ENCODE data around the gene SPRR1A. TPM values are rescaled to one million over a fixed set of nuclear protein-coding genes. Genes with fewer than 3 reads are reported as not detected.
A peak's percentile ranks its signal among the peaks of the same experiment; 100 is the strongest.

The SPRR1A gene
- total RNA-seq, 2 donors from 2014 or later = not detected

DNA sequence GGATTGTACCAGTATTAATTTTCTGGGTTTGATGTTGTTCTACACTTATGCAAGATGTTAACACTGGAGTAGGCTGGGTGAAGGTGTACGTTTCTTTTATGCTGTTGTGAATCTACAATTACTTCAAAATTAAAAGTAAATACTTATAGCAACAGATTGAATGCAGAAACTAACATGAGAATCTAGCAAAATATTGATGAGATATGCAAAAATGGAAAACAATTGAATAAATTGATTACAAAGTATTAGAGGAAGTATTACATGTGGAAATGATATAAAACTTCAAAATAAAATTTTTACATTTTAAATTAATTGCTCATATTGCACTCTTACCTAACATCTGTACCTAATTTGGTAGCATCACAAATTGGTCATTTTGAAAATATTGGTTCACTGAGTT lies 12.0 kb downstream of the SPRR1A start:
- H3K27me3 Mint-ChIP-seq (ENCODE audit: insufficient read depth) = peaks cover 3% of the 10 kb centered on the region
- H3K9ac ChIP-seq (ENCODE audit: extremely low read depth, low read length, poor library complexity, severe bottlenecking) = no peak overlapping the region

GRCh38 chr1:152996633-152997400 lies 12.9 kb downstream of the SPRR1A start:
- H3K36me3 Mint-ChIP-seq (ENCODE audit: low read depth) = no peaks in the 10 kb centered on the region
- Histone ChIP-seq H3K36me3 (ENCODE audit: control insufficient read depth, insufficient read depth, low read length) (no peaks in the 10 kb centered on the region), H3K9me3 (ENCODE audit: control insufficient read depth, low read length) (peaks cover 28% of the 10 kb centered on the region), H3K27me3 (ENCODE audit: control insufficient read depth, insufficient read depth, low read length, poor library complexity, severe bottlenecking) (no peaks in the 10 kb centered on the region), H3K4me3 (ENCODE audit: low read length) (no peak overlapping the region), H3K27ac (ENCODE audit: low read depth, low read length) (no peak overlapping the region), H3K4me1 (ENCODE audit: control insufficient read depth, insufficient read depth, low read length) (no peaks in the 10 kb centered on the region), H3K9ac (ENCODE audit: extremely low read depth, low read length, poor library complexity, severe bottlenecking) (no peak overlapping the region)
- 53 to 58% methylated on average over 4 to 5 of the region's 5 CpGs for WGBS, 2 experiments (ENCODE audit: insufficient coverage in 1 of 2, insufficient read length in 1 of 2)
- peaks cover 18% of the 10 kb centered on the region for H3K4me1 Mint-ChIP-seq
- no peak for DNase-seq
- H3K27me3 Mint-ChIP-seq (ENCODE audit: insufficient read depth) = peaks cover 3% of the 10 kb centered on the region
- peaks cover 36% of the 10 kb centered on the region for H3K9me3 Mint-ChIP-seq
- TF ChIP-seq, protein P1, sequence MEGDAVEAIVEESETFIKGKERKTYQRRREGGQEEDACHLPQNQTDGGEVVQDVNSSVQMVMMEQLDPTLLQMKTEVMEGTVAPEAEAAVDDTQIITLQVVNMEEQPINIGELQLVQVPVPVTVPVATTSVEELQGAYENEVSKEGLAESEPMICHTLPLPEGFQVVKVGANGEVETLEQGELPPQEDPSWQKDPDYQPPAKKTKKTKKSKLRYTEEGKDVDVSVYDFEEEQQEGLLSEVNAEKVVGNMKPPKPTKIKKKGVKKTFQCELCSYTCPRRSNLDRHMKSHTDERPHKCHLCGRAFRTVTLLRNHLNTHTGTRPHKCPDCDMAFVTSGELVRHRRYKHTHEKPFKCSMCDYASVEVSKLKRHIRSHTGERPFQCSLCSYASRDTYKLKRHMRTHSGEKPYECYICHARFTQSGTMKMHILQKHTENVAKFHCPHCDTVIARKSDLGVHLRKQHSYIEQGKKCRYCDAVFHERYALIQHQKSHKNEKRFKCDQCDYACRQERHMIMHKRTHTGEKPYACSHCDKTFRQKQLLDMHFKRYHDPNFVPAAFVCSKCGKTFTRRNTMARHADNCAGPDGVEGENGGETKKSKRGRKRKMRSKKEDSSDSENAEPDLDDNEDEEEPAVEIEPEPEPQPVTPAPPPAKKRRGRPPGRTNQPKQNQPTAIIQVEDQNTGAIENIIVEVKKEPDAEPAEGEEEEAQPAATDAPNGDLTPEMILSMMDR (conservative IDR thresholded peaks at IDR 0.05) = no peak
- peak overlapping the region; percentile 15 for H3K27ac Mint-ChIP-seq
- no peak overlapping the region for H3K4me3 Mint-ChIP-seq

More for the DNA sequence above, 12.0 kb downstream of the SPRR1A start:
- no CpG with 5 or more reads among the region's 1 CpG for WGBS, 2 experiments (ENCODE audit: insufficient coverage in 1 of 2, insufficient read length in 1 of 2)
- no peak for DNase-seq
- Histone ChIP-seq H3K36me3 (ENCODE audit: control insufficient read depth, insufficient read depth, low read length) (no peaks in the 10 kb centered on the region), H3K4me1 (ENCODE audit: control insufficient read depth, insufficient read depth, low read length) (no peaks in the 10 kb centered on the region), H3K4me3 (ENCODE audit: low read length) (no peak overlapping the region), H3K27ac (ENCODE audit: low read depth, low read length) (no peak overlapping the region), H3K9me3 (ENCODE audit: control insufficient read depth, low read length) (peaks cover 33% of the 10 kb centered on the region), H3K27me3 (ENCODE audit: control insufficient read depth, insufficient read depth, low read length, poor library complexity, severe bottlenecking) (no peaks in the 10 kb centered on the region)
- H3K27ac Mint-ChIP-seq = no peak overlapping the region
- no peaks in the 10 kb centered on the region for H3K36me3 Mint-ChIP-seq (ENCODE audit: low read depth)
- H3K4me3 Mint-ChIP-seq = no peak overlapping the region
- peaks cover 29% of the 10 kb centered on the region for H3K9me3 Mint-ChIP-seq
- TF ChIP-seq, protein P1 (conservative IDR thresholded peaks at IDR 0.05) = no peak
- peaks cover 17% of the 10 kb centered on the region for H3K4me1 Mint-ChIP-seq

GRCh38 chr1:152997901-152998300 lies 14.0 kb downstream of the SPRR1A start:
- Mint-ChIP-seq H3K27me3 (ENCODE audit: insufficient read depth) (peaks cover 3% of the 10 kb centered on the region), H3K36me3 (ENCODE audit: low read depth) (no peaks in the 10 kb centered on the region), H3K9me3 (peaks cover 36% of the 10 kb centered on the region), H3K4me3 (no peak overlapping the region), H3K4me1 (peaks cover 18% of the 10 kb centered on the region), H3K27ac (no peak overlapping the region)
- no peak for DNase-seq
- H3K27me3 ChIP-seq (ENCODE audit: control insufficient read depth, insufficient read depth, low read length, poor library complexity, severe bottlenecking) = no peaks in the 10 kb centered on the region
- no peak overlapping the region for H3K9ac ChIP-seq (ENCODE audit: extremely low read depth, low read length, poor library complexity, severe bottlenecking)
- H3K36me3 ChIP-seq (ENCODE audit: control insufficient read depth, insufficient read depth, low read length) = no peaks in the 10 kb centered on the region
- no peaks in the 10 kb centered on the region for H3K4me1 ChIP-seq (ENCODE audit: control insufficient read depth, insufficient read depth, low read length)
- no peak overlapping the region for H3K4me3 ChIP-seq (ENCODE audit: low read length)
- peaks cover 28% of the 10 kb centered on the region for H3K9me3 ChIP-seq (ENCODE audit: control insufficient read depth, low read length)
- no peak overlapping the region for H3K27ac ChIP-seq (ENCODE audit: low read depth, low read length)
- WGBS, 2 experiments (ENCODE audit: insufficient coverage in 1 of 2, insufficient read length in 1 of 2) = 58 to 64% methylated on average over 7 of the region's 7 CpGs
- TF ChIP-seq, protein P1 (conservative IDR thresholded peaks at IDR 0.05) = no peak

All from endodermal cell (in vitro differentiated cells).